ENCODE data around the gene DHRS7C. TPM values are rescaled to one million over a fixed set of nuclear protein-coding genes. Genes with fewer than 3 reads are reported as not detected.

Gene DHRS7C
- total and polyA plus RNA-seq, 2 donors (not counting 3 experiments of a cell fraction or from before 2014, with no cell fraction given) = not detected

GRCh38 chr17:9728005-9728404 is 63.4 kb downstream of the DHRS7C start:
- no peaks in the 10 kb centered on the region for H3K9me3 ChIP-seq (replicated peaks; ENCODE audit: control insufficient read depth, insufficient read depth, low read length)
- DNase-seq (ENCODE audit: low read depth, low spot score) (no peak), FAIRE-seq (no peak)
- CTCF ChIA-PET = interaction anchor here (0.7 to 1.5 kb wide), 3 partner anchors 41 to 891 kb away, joined by 3 to 5 read pairs (median 3); no protein-coding TSS in a partner anchor
- no peaks in the 10 kb centered on the region for H3K27me3 ChIP-seq (ENCODE audit: control insufficient read depth in 2 of 2, insufficient read depth in 2 of 2, low read length in 2 of 2)
- H2AFZ ChIP-seq (ENCODE audit: low read depth, low read length) = no peak overlapping the region
- H3K4me3 ChIP-seq (replicated peaks in 1 of 3; ENCODE audit: insufficient read depth in 1 of 3, low read depth in 1 of 3, low read length in 3 of 3) = no peak overlapping the region
- no peak overlapping the region for H3K27ac ChIP-seq (ENCODE audit: insufficient read depth, low read depth, low read length)
- BruUV-seq (replicated peaks) = no TSS peak
- H3K9ac ChIP-seq (replicated peaks; ENCODE audit: extremely low read depth, insufficient read depth, low read length) = no peak overlapping the region
- no peaks in the 10 kb centered on the region for H3K36me3 ChIP-seq (ENCODE audit: control insufficient read depth in 2 of 2, extremely low read depth in 1 of 2, insufficient read depth in 2 of 2, low read length in 2 of 2)
- intact Hi-C loops (cut with micrococcal nuclease) (loop anchor here (10.0 kb wide), 1 partner anchor 887 kb away; no protein-coding TSS in a partner anchor), dilution Hi-C loops (cut with MboI; ENCODE audit: extremely low pct_ligation_motif_present, low sequenced_read_pairs) (no loop called here)
- no peak overlapping the region for H3K4me2 ChIP-seq (ENCODE audit: insufficient read depth, low read length)
- H4K20me1 ChIP-seq (replicated peaks; ENCODE audit: control insufficient read depth, extremely low read depth, insufficient read depth, low read length) = no peaks in the 10 kb centered on the region
- POLR2A ChIA-PET = no interaction called here
- no peaks in the 10 kb centered on the region for H3K9me1 ChIP-seq (replicated peaks; ENCODE audit: control insufficient read depth, extremely low read depth, insufficient read depth, low read length)
- H3K4me1 ChIP-seq (ENCODE audit: control insufficient read depth, extremely low read depth, insufficient read depth, low read length) = no peaks in the 10 kb centered on the region
- TF ChIP-seq MAX (IDR thresholded peaks at IDR 0.05; ENCODE audit: insufficient read depth, insufficient read length) = no peak
- TF ChIP-seq EZH2 (IDR thresholded peaks at IDR 0.05; ENCODE audit: borderline replicate concordance, low read depth, low read length, severe bottlenecking) = no peak
- TF ChIP-seq POLR2AphosphoS5 (IDR thresholded peaks at IDR 0.05; ENCODE audit: insufficient read depth, low read depth, low read length) = no peak
- TF ChIP-seq CTCF (IDR thresholded peaks at IDR 0.05; ENCODE audit: extremely low read depth in 1 of 2, insufficient read depth in 1 of 2, low read depth in 1 of 2, low read length in 2 of 2) = no peak
- TF ChIP-seq GATA2 (IDR thresholded peaks at IDR 0.05; ENCODE audit: insufficient read depth, insufficient read length, low read depth, low read length) = no peak
- TF ChIP-seq FOS (IDR thresholded peaks at IDR 0.05; ENCODE audit: borderline replicate concordance, insufficient read depth, low read length) = no peak
- no peak for TF ChIP-seq MYC (IDR thresholded peaks at IDR 0.05; ENCODE audit: low read depth, low read length)
- no peak for TF ChIP-seq JUN (IDR thresholded peaks at IDR 0.05; ENCODE audit: borderline replicate concordance, insufficient read depth, insufficient read length, low read depth)
- H3K79me2 ChIP-seq (ENCODE audit: control insufficient read depth, insufficient read depth, low read length) = no peaks in the 10 kb centered on the region

All from endothelial cell of umbilical vein (primary cell).